Activated CD4-positive, alpha-beta T cell treated with anti-CD3 and anti-CD28 coated beads for 36 hours (primary cell): ENCODE measurements around the gene ERMP1. TPM values are rescaled to one million over a fixed set of nuclear protein-coding genes. Genes with fewer than 3 reads are reported as not detected.

Experiments used
- ATAC-seq: fragments of 200-7000 bp; cut with Tn5 transposase; one replicate; pipeline ENCODE4 v1.10.0; 2021; ENCODE audit warnings: mild to moderate bottlenecking, moderate library complexity
- CTCF ChIA-PET: fragments of 350-600 bp; sonication (Branson Sonifier 250); formaldehyde crosslinking; loops from one replicate; lab custom pipeline; 2021; ENCODE audit warnings: antibody characterized with exemption; lab: Charles Lee
- POLR2A ChIA-PET: fragments of 350-600 bp; sonication (Branson Sonifier 250); formaldehyde crosslinking; loops from one replicate; lab custom pipeline; 2021; ENCODE audit warnings: antibody characterized with exemption, inconsistent platforms; lab: Charles Lee
- DNase-seq: peaks from one replicate; pipeline ENCODE4 v3.0.0-alpha.2; 2020
- H3K27ac Mint-ChIP-seq: one replicate; pipeline ENCODE4 v1.8.0; 2021; ENCODE audit warnings: mixed read lengths
- H3K27me3 Mint-ChIP-seq: one replicate; pipeline ENCODE4 v1.8.0; 2021; ENCODE audit warnings: mixed read lengths
- H3K36me3 Mint-ChIP-seq: one replicate; pipeline ENCODE4 v1.8.0; 2021; ENCODE audit warnings: low read depth, mixed read lengths
- H3K4me1 Mint-ChIP-seq: one replicate; pipeline ENCODE4 v1.8.0; 2021; ENCODE audit warnings: mixed read lengths
- H3K4me3 Mint-ChIP-seq: one replicate; pipeline ENCODE4 v1.8.0; 2021; ENCODE audit warnings: mild to moderate bottlenecking, moderate library complexity, mixed read lengths
- H3K9me3 Mint-ChIP-seq: one replicate; pipeline ENCODE4 v1.8.0; 2021; ENCODE audit warnings: low read depth, mixed read lengths
- intact Hi-C, 2 experiments: fragments of 100-400 bp; cut with DNase I in 1 of 2; cut with micrococcal nuclease in 1 of 2; formaldehyde crosslinking; loops; one replicate each; pipeline versions ENCODE4 v1.14.2 to v1.15.1; 2022 to 2024; cut with DNase I, micrococcal nuclease
- total RNA-seq, 2 experiments: library from RNA; stranded (reverse); gene quantifications; one replicate each; pipeline ENCODE4 v1.2.3, GENCODE V29; 2021

Gene ERMP1
- total RNA-seq, 2 experiments from 2014 or later, result 13.3 to 13.9 TPM

- Mint-ChIP-seq H3K4me3 (no peak overlapping the region), H3K27me3 (no peaks in the 10 kb centered on the region), H3K9me3 (no peaks in the 10 kb centered on the region), H3K27ac (peak overlapping the region; percentile 2), H3K4me1 (peaks cover 42% of the 10 kb centered on the region), H3K36me3 (no peaks in the 10 kb centered on the region)
- CTCF ChIA-PET, result interaction anchor here (1.3 to 1.8 kb wide), 4 partner anchors 11 to 32 kb away, joined by 5 to 8 read pairs (median 6); partner anchors contain the start of gene ERMP1
- ATAC-seq (no peak), DNase-seq (no peak)
- POLR2A ChIA-PET, result interaction anchor here (0.9 to 1.2 kb wide), 2 partner anchors 11 to 225 kb away, joined by 3 to 5 read pairs; partner anchors contain the start of gene RIC1
- intact Hi-C loops, result loop anchor here (5.0 kb wide), 5 partner anchors 56 to 401 kb away; partner anchors contain the start of genes CD274 (in 1 of the 2) and RIC1 (in 1 of the 2)
These were observed 20.7 kb upstream of the ERMP1 start for GRCh38 chr9:5853617-5854016.

GRCh38 chr9:5852987-5853386, 20.1 kb upstream of the ERMP1 start:
- ATAC-seq (no peak), DNase-seq (no peak)
- CTCF ChIA-PET, result interaction anchor here (0.6 to 3.0 kb wide), 7 partner anchors 11 to 1131 kb away, joined by 3 to 24 read pairs (median 4); partner anchors contain the start of genes ERMP1 and PLGRKT
- H3K4me3 Mint-ChIP-seq, result no peak overlapping the region
- peak overlapping the region; percentile 32 for H3K27ac Mint-ChIP-seq
- H3K36me3 Mint-ChIP-seq, result no peaks in the 10 kb centered on the region
- H3K9me3 Mint-ChIP-seq, result no peaks in the 10 kb centered on the region
- intact Hi-C loops, result loop anchor here (5.0 kb wide), 5 partner anchors 56 to 401 kb away; partner anchors contain the start of genes CD274 (in 1 of the 2) and RIC1 (in 1 of the 2)
- peaks cover 42% of the 10 kb centered on the region for H3K4me1 Mint-ChIP-seq
- no peaks in the 10 kb centered on the region for H3K27me3 Mint-ChIP-seq
- POLR2A ChIA-PET, result no interaction called here

GRCh38 chr9:5851445-5851844, 18.5 kb upstream of the ERMP1 start:
- H3K9me3 Mint-ChIP-seq, result no peaks in the 10 kb centered on the region
- intact Hi-C loops, result loop anchor here (1.0 to 5.0 kb wide), 8 partner anchors 9 to 399 kb away; partner anchors contain the start of genes CD274 (in 1 of the 2), ERMP1 (in 1 of the 2) and RIC1 (in 1 of the 2)
- CTCF ChIA-PET, result interaction anchor here (1.3 to 3.0 kb wide), 5 partner anchors 9 to 197 kb away, joined by 3 to 24 read pairs (median 6); partner anchors contain the start of gene ERMP1
- no peaks in the 10 kb centered on the region for H3K36me3 Mint-ChIP-seq
- H3K4me3 Mint-ChIP-seq, result no peak overlapping the region
- H3K4me1 Mint-ChIP-seq, result peaks cover 42% of the 10 kb centered on the region
- DNase-seq, result peak; percentile 65
- H3K27ac Mint-ChIP-seq, result peak overlapping the region; percentile 44
- no peaks in the 10 kb centered on the region for H3K27me3 Mint-ChIP-seq
- peak; percentile 87 for ATAC-seq
- POLR2A ChIA-PET, result interaction anchor here (0.6 to 1.0 kb wide), 2 partner anchors 10 to 14 kb away, joined by 3 to 6 read pairs; no protein-coding TSS in a partner anchor

DNA sequence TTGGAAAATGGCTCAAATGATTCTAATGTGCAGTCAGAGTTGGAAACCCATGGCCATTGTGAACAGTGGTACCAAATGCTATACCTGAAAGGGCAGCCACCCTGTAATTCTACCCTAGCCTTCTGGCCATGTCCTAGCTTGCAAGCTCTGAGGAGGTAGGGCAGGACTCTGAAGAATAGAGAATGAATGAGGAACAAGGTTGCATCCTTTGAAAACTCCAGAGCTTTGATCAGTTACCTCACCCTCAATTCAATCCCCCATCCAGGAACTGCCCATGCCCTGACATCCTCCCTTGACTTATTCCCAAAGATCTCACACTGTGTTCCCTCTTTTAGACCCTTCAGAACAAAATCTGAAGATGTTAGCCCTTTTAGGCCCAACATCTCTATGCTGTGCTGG, 17.8 kb upstream of the ERMP1 start:
- no peak overlapping the region for H3K4me3 Mint-ChIP-seq
- H3K27ac Mint-ChIP-seq, result peak overlapping the region; percentile 9
- ATAC-seq, result no peak
- intact Hi-C loops, result loop anchor here (1.0 to 5.0 kb wide), 8 partner anchors 8 to 398 kb away; partner anchors contain the start of genes CD274 (in 1 of the 2), ERMP1 (in 1 of the 2) and RIC1 (in 1 of the 2)
- no peaks in the 10 kb centered on the region for H3K36me3 Mint-ChIP-seq
- ChIA-PET POLR2A (no interaction called here), CTCF (interaction anchor here (1.5 to 3.0 kb wide), 3 partner anchors 9 to 18 kb away, joined by 6 to 24 read pairs (median 12); partner anchors contain the start of gene ERMP1)
- no peaks in the 10 kb centered on the region for H3K27me3 Mint-ChIP-seq
- H3K9me3 Mint-ChIP-seq, result no peaks in the 10 kb centered on the region
- H3K4me1 Mint-ChIP-seq, result peaks cover 45% of the 10 kb centered on the region
- DNase-seq, result no peak

- Mint-ChIP-seq H3K27me3 (no peaks in the 10 kb centered on the region), H3K27ac (no peak overlapping the region), H3K4me1 (peaks cover 53% of the 10 kb centered on the region), H3K36me3 (no peaks in the 10 kb centered on the region), H3K9me3 (no peaks in the 10 kb centered on the region), H3K4me3 (no peak overlapping the region)
- intact Hi-C loops, result loop anchor here in 1 of 2 experiments (10.0 kb wide), 2 partner anchors 394 to 566 kb away; partner anchors contain the start of genes CD274 and UHRF2
- ATAC-seq (no peak), DNase-seq (no peak)
- ChIA-PET POLR2A (no interaction called here), CTCF (interaction anchor here (0.6 kb wide), 1 partner anchor 514 kb away, joined by 3 read pairs; no protein-coding TSS in a partner anchor)
These were observed 15.5 kb upstream of the ERMP1 start for GRCh38 chr9:5848372-5848882.

DNA sequence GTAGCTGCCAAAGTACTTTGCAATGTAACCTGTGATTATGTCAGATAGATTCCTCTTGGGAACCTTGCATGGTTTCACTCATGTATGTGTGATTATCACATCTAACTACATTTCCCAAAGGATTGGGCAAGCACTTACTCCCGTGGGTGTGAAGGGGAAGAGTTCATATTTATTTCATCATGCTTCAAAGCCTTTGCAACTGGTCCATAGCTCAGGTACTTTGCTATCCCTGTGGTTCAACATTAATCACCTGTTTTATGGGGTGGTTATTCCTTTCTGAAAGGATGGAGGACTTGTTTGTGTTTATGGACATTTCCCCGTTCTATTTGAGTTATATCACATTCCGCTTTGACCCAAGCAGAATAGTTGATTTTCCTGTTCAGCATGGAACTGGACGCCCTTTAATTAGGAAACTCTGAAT, 13.6 kb upstream of the ERMP1 start:
- CTCF ChIA-PET, result interaction anchor here (0.7 to 3.8 kb wide), 2 partner anchors 13 to 53 kb away, joined by 3 to 19 read pairs; partner anchors contain the start of gene ERMP1
- no peaks in the 10 kb centered on the region for H3K27me3 Mint-ChIP-seq

GRCh38 chr9:5846096-5846495, 13.2 kb upstream of the ERMP1 start:
- Mint-ChIP-seq H3K4me1 (peaks cover 51% of the 10 kb centered on the region), H3K36me3 (peaks cover 2% of the 10 kb centered on the region), H3K9me3 (peaks cover 2% of the 10 kb centered on the region), H3K27me3 (no peaks in the 10 kb centered on the region), H3K4me3 (no peak overlapping the region), H3K27ac (no peak overlapping the region)
- no peak for ATAC-seq
- intact Hi-C loops, result loop anchor here in 1 of 2 experiments (10.0 kb wide), 2 partner anchors 391 to 569 kb away; partner anchors contain the start of genes CD274 and UHRF2
- POLR2A ChIA-PET, result no interaction called here
- no peak for DNase-seq
- CTCF ChIA-PET, result interaction anchor here (0.7 to 3.8 kb wide), 2 partner anchors 13 to 53 kb away, joined by 3 to 19 read pairs; partner anchors contain the start of gene ERMP1

More for the DNA sequence above, 13.6 kb upstream of the ERMP1 start:
- H3K27ac Mint-ChIP-seq, result no peak overlapping the region
- H3K4me1 Mint-ChIP-seq, result peaks cover 51% of the 10 kb centered on the region
- no peak overlapping the region for H3K4me3 Mint-ChIP-seq
- intact Hi-C loops, result loop anchor here in 1 of 2 experiments (10.0 kb wide), 2 partner anchors 392 to 568 kb away; partner anchors contain the start of genes CD274 and UHRF2
- peaks cover 2% of the 10 kb centered on the region for H3K9me3 Mint-ChIP-seq
- peaks cover 2% of the 10 kb centered on the region for H3K36me3 Mint-ChIP-seq
- POLR2A ChIA-PET, result interaction anchor here (0.6 kb wide), 1 partner anchor 502 kb away, joined by 4 read pairs; no protein-coding TSS in a partner anchor
- ATAC-seq (no peak), DNase-seq (no peak)

DNA sequence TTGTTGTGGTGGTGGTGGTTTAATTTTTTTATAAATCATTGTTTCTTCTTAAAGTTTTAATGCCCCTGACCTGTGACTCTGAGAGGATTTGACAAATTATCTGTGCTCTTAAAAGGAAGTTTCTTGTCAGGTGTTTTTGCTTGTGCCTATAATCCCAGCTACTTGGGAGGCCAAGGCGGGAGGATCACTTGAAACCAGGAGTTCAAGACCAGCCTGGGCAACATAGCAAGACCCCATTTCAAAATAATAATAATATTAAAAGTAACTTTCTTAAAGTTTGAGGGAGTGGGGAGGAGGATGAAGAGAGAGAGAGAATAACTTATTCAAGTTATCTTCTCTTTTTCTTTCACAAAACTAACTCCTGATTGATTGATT, 12.2 kb upstream of the ERMP1 start:
- H3K36me3 Mint-ChIP-seq, result peaks cover 2% of the 10 kb centered on the region
- H3K4me1 Mint-ChIP-seq, result peaks cover 48% of the 10 kb centered on the region
- no peaks in the 10 kb centered on the region for H3K27me3 Mint-ChIP-seq
- DNase-seq (no peak), ATAC-seq (no peak)
- H3K4me3 Mint-ChIP-seq, result peak overlapping the region; percentile 26
- CTCF ChIA-PET, result interaction anchor here (0.6 to 3.8 kb wide), 3 partner anchors 12 to 340 kb away, joined by 3 to 19 read pairs (median 3); partner anchors contain the start of gene ERMP1
- H3K27ac Mint-ChIP-seq, result peak overlapping the region; percentile 78
- peaks cover 2% of the 10 kb centered on the region for H3K9me3 Mint-ChIP-seq
- intact Hi-C loops, result loop anchor here in 1 of 2 experiments (10.0 kb wide), 2 partner anchors 390 to 570 kb away; partner anchors contain the start of genes CD274 and UHRF2
- POLR2A ChIA-PET, result interaction anchor here (0.6 kb wide), 1 partner anchor 62 kb away, joined by 3 read pairs; no protein-coding TSS in a partner anchor

DNA sequence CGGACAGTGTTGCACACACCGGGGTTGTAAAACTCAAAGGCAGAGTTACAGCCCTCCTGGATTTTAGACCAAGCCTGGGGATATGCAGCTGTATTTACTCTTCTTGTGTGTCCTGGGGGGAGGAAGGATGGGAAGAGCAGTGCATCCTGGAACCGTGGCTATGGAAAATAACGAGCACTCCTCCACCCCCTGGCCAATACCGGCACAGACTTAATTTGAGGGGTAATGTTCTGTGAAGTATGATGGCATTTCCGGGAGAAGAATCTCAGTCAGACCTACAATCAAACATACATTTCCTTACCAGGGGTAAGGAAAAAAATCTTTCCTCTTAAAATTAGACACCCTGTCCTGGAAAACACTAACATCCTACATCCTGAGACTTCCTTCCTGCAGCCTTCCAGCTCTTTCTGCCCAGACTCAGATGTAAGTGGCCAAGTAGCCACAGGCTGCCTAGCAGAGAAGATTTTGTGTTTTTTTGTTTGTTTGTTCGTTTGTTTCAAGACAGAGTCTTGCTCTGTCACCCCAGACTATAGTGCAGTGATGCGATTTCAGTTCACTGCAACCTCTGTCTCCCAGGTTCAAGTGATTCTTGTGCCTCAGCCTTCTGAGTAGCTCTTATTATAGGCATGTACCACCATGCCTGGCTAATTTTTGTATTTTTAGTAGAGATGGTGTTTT, 11.0 kb upstream of the ERMP1 start:
- Mint-ChIP-seq H3K27ac (peak overlapping the region; percentile 45), H3K27me3 (no peaks in the 10 kb centered on the region), H3K9me3 (peaks cover 2% of the 10 kb centered on the region), H3K36me3 (peaks cover 2% of the 10 kb centered on the region), H3K4me1 (peaks cover 58% of the 10 kb centered on the region), H3K4me3 (peak overlapping the region; percentile 26)
- DNase-seq, result no peak
- ChIA-PET POLR2A (no interaction called here), CTCF (interaction anchor here (0.6 to 3.8 kb wide), 2 partner anchors 11 to 85 kb away, joined by 3 to 19 read pairs; partner anchors contain the start of gene ERMP1)
- no peak for ATAC-seq
- intact Hi-C loops, result loop anchor here (5.0 to 10.0 kb wide), 4 partner anchors 387 to 571 kb away; partner anchors contain the start of genes UHRF2 (in 2 of the 2) and CD274 (in 1 of the 2)

- peaks cover 2% of the 10 kb centered on the region for H3K36me3 Mint-ChIP-seq
- no peak for ATAC-seq
- ChIA-PET CTCF (interaction anchor here (0.6 to 3.8 kb wide), 5 partner anchors 8 to 84 kb away, joined by 3 to 21 read pairs (median 12); partner anchors contain the start of gene ERMP1), POLR2A (no interaction called here)
- no peak overlapping the region for H3K4me3 Mint-ChIP-seq
- DNase-seq, result no peak
- peaks cover 60% of the 10 kb centered on the region for H3K4me1 Mint-ChIP-seq
- peaks cover 2% of the 10 kb centered on the region for H3K9me3 Mint-ChIP-seq
- no peaks in the 10 kb centered on the region for H3K27me3 Mint-ChIP-seq
- peak overlapping the region; percentile 45 for H3K27ac Mint-ChIP-seq
- intact Hi-C loops, result loop anchor here (1.0 to 10.0 kb wide), 5 partner anchors 8 to 572 kb away; partner anchors contain the start of genes UHRF2 (in 2 of the 2) and CD274 (in 1 of the 2)
These were observed 10.2 kb upstream of the ERMP1 start for GRCh38 chr9:5842929-5843793.
